GM12878 (cell line): Measurements from ENCODE around the gene TFRC. TPM values are rescaled to one million over a fixed set of nuclear protein-coding genes. Genes with fewer than 3 reads are reported as not detected.
"Not testable (repeated sequence)": the region's sequence is repeated elsewhere in the genome, so short reads cannot be mapped to it uniquely, and the experiment has no call there.

ENCODE experiments used
- ATAC-seq: fragments of 200-7000 bp; cut with Tn5 transposase; 3 replicates; pipeline ENCODE4 v1.9.1; 2020; ENCODE audit warnings: mild to moderate bottlenecking, moderate library complexity
- BruUV-seq: library from RNA; stranded (reverse); fragments of 400-500 nt; replicated peaks from 2 replicates; lab custom pipeline; 2021; lab: Mats Ljungman, UMichigan
- CTCF ChIA-PET: fragments of 300-600 bp; sonication (Branson Sonifier 250); formaldehyde crosslinking; extraction: SDS; loops from one replicate; lab custom pipeline; 2021; ENCODE audit warnings: inconsistent platforms; lab: Yijun Ruan, JAX
- POLR2A ChIA-PET: fragments of 350-600 bp; formaldehyde crosslinking; extraction: SDS; loops from one replicate; lab custom pipeline; 2021; ENCODE audit warnings: inconsistent platforms; lab: Charles Lee
- RAD21 ChIA-PET: fragments of 300-600 bp; sonication (Branson Sonifier 250); formaldehyde crosslinking; loops from one replicate; lab custom pipeline; 2023; ENCODE audit warnings: antibody characterized with exemption; ENCODE audit not compliant: unreplicated experiment; lab: Charles Lee
- SMC1A ChIA-PET: fragments of 300-600 bp; sonication (Branson Sonifier 250); formaldehyde crosslinking; loops from one replicate; lab custom pipeline; 2023; ENCODE audit not compliant: unreplicated experiment, uncharacterized antibody; lab: Charles Lee
- DNase-seq: peaks from one replicate; pipeline ENCODE4 v3.0.0-alpha.2; 2011; ENCODE audit warnings: low read depth, low spot score
- FAIRE-seq: peaks from 3 replicates; lab custom pipeline; 2011; peaks lifted over from hg19 to GRCh38; lab: Jason Lieb, UNC
- H2AFZ ChIP-seq: 2 replicates; pipeline ENCODE4 v1.6.0; 2011; ENCODE audit warnings: low read depth, low read length, control low read depth; ENCODE audit not compliant: control insufficient read depth
- H3K27ac ChIP-seq: 2 replicates; pipeline ENCODE4 v1.5.1; 2011; ENCODE audit warnings: control low read depth; ENCODE audit not compliant: control insufficient read depth, insufficient read depth
- H3K27me3 ChIP-seq, 2 experiments: replicated peaks in 1 of 2; 2 replicates each; pipeline versions ENCODE4 v1.6.0 to v1.6.1; 2011; ENCODE audit warnings: low read length in 1 of 2; ENCODE audit not compliant: control insufficient read depth in 2 of 2, insufficient read depth in 2 of 2
- H3K36me3 ChIP-seq, 2 experiments: 2 replicates each; pipeline ENCODE4 v1.5.1; 2011; ENCODE audit warnings: low read length in 1 of 2; ENCODE audit not compliant: control insufficient read depth in 2 of 2, insufficient read depth in 2 of 2
- H3K4me1 ChIP-seq: 2 replicates; pipeline ENCODE4 v1.6.1; 2011; ENCODE audit warnings: mild to moderate bottlenecking, low read length, moderate library complexity, mixed read lengths; ENCODE audit not compliant: control insufficient read depth, insufficient read depth
- H3K4me2 ChIP-seq: 2 replicates; pipeline ENCODE4 v1.6.0; 2011; ENCODE audit warnings: control low read depth; ENCODE audit not compliant: control insufficient read depth, insufficient read depth
- H3K4me3 ChIP-seq: fragments of 200-600 bp; sonication (generic); 2 replicates; pipeline ENCODE4 v1.5.1; 2016
- H3K79me2 ChIP-seq: 2 replicates; pipeline ENCODE4 v1.6.0; 2011; ENCODE audit warnings: low read length; ENCODE audit not compliant: control insufficient read depth, insufficient read depth
- H3K9ac ChIP-seq: 2 replicates; pipeline ENCODE4 v1.8.0; 2011; ENCODE audit warnings: low read length, control low read depth, mixed read lengths; ENCODE audit not compliant: control insufficient read depth, insufficient read depth
- H3K9me3 ChIP-seq: replicated peaks from 3 replicates; pipeline ENCODE4 v1.5.1; 2011; ENCODE audit warnings: mild to moderate bottlenecking, low read length; ENCODE audit not compliant: control insufficient read depth, insufficient read depth
- H4K20me1 ChIP-seq: 2 replicates; pipeline ENCODE4 v1.6.0; 2011; ENCODE audit not compliant: control insufficient read depth, insufficient read depth
- GATAD2B ChIP-seq: fragments of 450-650 bp; conservative IDR thresholded peaks from 2 replicates; pipeline ENCODE4 v1.6.1; 2017; ENCODE audit warnings: low read depth, mild to moderate bottlenecking, moderate library complexity
- WGBS: methylation state at CpG from one replicate; pipeline ENCODE4 v1.1.6; 2016; ENCODE audit warnings: low lambda C conversion rate; ENCODE audit not compliant: insufficient replicate concordance, insufficient coverage; ENCODE audit errors: missing lambda C conversion rate; 5-methylcytosine and 5-hydroxymethylcytosine counted together
- in situ Hi-C: fragments of 300-500 bp; cut with MboI; formaldehyde crosslinking; loops from 9 replicates; pipeline ENCODE4 v1.14.3; 2018; ENCODE audit warnings: mixed read lengths
- intact Hi-C: fragments of 100-400 bp; cut with micrococcal nuclease; formaldehyde crosslinking; loops from one replicate; pipeline ENCODE4 v1.14.2; 2022; ENCODE audit not compliant: unreplicated experiment
- polyA plus RNA-seq, 11 experiments: library from polyadenylated mRNA; depleted of rRNA in 4 of 11; unstranded in 6 of 11; stranded (reverse) in 5 of 11; fragments of >200 nt; fragmentation: Nextera tagmentation in 4 of 11; fragmentation: Illumina TruSeq in 1 of 11; extraction: Ambion mirVana in 4 of 11; extraction: Trizol in 1 of 11; gene quantifications; 1 replicate in 1 of 11; 2 replicates in 10 of 11; pipeline versions ENCODE4 v1.2.1 to v1.2.3, GENCODE V29; 2011 to 2016; ENCODE audit warnings: inconsistent platforms in 2 of 11, missing spikeins in 2 of 11, low read depth in 1 of 11
- total RNA-seq, 4 experiments: library from RNA; depleted of rRNA in 3 of 4; stranded (reverse); fragments of >200 nt in 3 of 4; fragmentation: Illumina TruSeq in 1 of 4; extraction: Trizol in 1 of 4; gene quantifications; 2 replicates each; pipeline versions ENCODE4 v1.2.1 to v1.2.3, GENCODE V29; 2013 to 2021

TFRC gene
- total and polyA plus RNA-seq, 10 of the 15 experiments (the other 5 are each of a cell fraction or from before 2014, with no cell fraction given) = 123 to 526 (median 316) TPM

GRCh38 chr3:196007744-196008335 lies 74.0 kb downstream of the TFRC start (continued):
- TF ChIP-seq GATAD2B = no peak

GRCh38 chr3:196005338-196005737 lies 76.6 kb downstream of the TFRC start:
- POLR2A ChIA-PET, H3K27me3 ChIP-seq, H3K79me2 ChIP-seq, H3K9ac ChIP-seq, intact Hi-C loops, H3K9me3 ChIP-seq, RAD21 ChIA-PET, H2AFZ ChIP-seq, FAIRE-seq, SMC1A ChIA-PET, H3K27ac ChIP-seq, H3K4me1 ChIP-seq, H3K4me2 ChIP-seq, DNase-seq, BruUV-seq, in situ Hi-C loops, H3K4me3 ChIP-seq, H4K20me1 ChIP-seq, CTCF ChIA-PET, H3K36me3 ChIP-seq, ATAC-seq: not testable (repeated sequence)
- WGBS = 45% methylated on average over 10 of the region's 10 CpGs

GRCh38 chr3:196004359-196005052 lies 77.4 kb downstream of the TFRC start:
- H3K4me1 ChIP-seq, H3K27me3 ChIP-seq, H3K9me3 ChIP-seq, H4K20me1 ChIP-seq, H3K4me2 ChIP-seq, H3K36me3 ChIP-seq, H3K79me2 ChIP-seq, ATAC-seq, BruUV-seq, in situ Hi-C loops, POLR2A ChIA-PET, intact Hi-C loops, DNase-seq, H3K9ac ChIP-seq, FAIRE-seq, H3K4me3 ChIP-seq, H2AFZ ChIP-seq, H3K27ac ChIP-seq: not testable (repeated sequence)
- CTCF ChIA-PET = interaction anchor here (0.6 to 1.3 kb wide), 4 partner anchors 12 to 184 kb away, joined by 3 to 4 read pairs (median 4); no protein-coding TSS in a partner anchor
- RAD21 ChIA-PET = interaction anchor here (1.6 kb wide), 1 partner anchor 64 kb away, joined by 3 read pairs; no protein-coding TSS in a partner anchor
- SMC1A ChIA-PET = interaction anchor here (1.4 kb wide), 2 partner anchors 22 to 192 kb away, joined by 4 read pairs; no protein-coding TSS in a partner anchor
- WGBS = 26% methylated on average over 17 of the region's 17 CpGs
